GM18873 (cell line): ENCODE data around the gene FBXW8.

Experiments
- ATAC-seq: cut with Tn5 transposase; IDR thresholded peaks from one replicate; pipeline ENCODE4 v1.9.1; 2021; ENCODE audit warnings: mild to moderate bottlenecking, moderate library complexity, moderate number of reproducible peaks; ENCODE audit not compliant: unreplicated experiment, low FRiP score

FBXW8 gene

GRCh38 chr12:117034249-117034648 is 123.5 kb downstream of the FBXW8 start:
- ATAC-seq: no peak

GRCh38 chr12:117034701-117035151 is 124.0 kb downstream of the FBXW8 start:
- ATAC-seq: no peak

GRCh38 chr12:117035287-117035686 is 124.5 kb downstream of the FBXW8 start:
- ATAC-seq: no peak

DNA sequence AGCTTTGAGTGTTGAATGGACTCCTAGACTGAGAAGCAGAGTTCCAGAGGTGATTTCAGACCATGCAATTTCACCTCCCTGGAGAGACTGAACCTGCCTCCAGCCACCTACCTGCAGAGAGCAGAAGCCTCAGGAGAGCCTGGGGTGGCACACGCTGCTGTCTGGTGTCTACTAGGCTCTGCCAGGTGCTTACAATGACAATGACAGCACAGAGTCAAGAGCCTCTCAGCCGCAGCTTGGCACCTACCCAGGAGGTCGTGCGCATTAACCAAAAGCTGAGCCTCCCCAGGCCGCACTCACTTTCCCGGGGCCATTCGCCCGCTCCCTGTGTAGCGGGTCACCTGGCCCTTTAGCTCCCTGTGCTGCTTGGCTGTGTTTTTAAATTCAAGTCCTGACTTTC is 125.3 kb downstream of the FBXW8 start:
- no peak for ATAC-seq

- ATAC-seq: no peak
Measured at GRCh38 chr12:117036547-117036946, 125.8 kb downstream of the FBXW8 start.

GRCh38 chr12:117037289-117038022 is 126.7 kb downstream of the FBXW8 start:
- no peak for ATAC-seq

DNA sequence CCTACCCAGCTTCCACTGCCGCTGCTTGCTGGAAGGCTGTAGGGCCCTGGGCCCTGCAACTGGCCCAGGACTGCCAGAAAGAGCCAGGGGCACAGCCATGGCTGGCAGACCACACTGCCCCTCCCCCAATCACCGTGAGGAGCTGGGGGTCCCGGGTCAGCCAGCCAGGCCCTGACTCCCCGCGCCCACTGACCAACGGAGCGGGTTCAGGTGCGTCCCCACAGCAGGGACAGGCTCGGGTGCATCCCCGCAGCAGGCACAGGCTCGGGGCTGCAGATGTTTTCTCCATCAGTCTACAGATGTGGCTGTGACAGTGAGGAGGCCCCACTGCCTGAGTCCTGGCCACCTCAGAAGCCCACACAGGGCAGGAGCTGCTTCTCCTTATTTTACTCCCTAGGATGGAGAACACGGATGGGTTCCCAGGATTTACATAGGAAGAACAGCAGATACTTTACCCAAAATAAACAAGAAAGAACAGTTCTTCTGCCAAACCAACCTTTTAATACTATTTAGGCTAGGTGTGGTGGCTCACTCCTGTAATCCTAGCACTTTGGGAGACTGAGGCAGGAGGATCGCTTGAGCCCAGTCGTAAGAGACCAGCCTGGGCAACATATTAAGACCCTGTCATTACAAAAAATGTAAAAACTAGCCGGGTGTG is 127.4 kb downstream of the FBXW8 start:
- no peak for ATAC-seq

DNA sequence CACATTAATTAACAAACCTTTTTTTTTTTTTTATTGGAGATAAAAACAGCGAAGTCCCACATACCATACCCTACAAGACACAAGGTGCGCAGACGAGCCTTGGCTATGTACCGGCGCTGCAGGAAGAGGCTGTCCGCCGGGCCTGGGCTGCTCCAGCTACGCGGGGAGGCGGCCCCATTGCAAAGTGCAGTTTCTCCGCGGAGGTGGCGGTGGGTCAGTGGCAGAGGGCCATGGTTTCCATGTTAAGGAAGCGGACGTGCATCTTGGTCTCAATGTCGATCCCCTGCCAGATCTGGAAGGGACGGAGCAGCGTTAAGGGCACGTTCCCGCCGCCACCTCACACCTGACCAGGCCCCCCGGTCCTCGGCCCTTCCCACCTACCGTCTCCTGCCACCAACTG is 128.2 kb downstream of the FBXW8 start:
- no peak for ATAC-seq

- ATAC-seq: no peak
Measured at GRCh38 chr12:117039891-117040309, 129.2 kb downstream of the FBXW8 start.

- no peak for ATAC-seq
Measured at GRCh38 chr12:117040496-117040895, 129.7 kb downstream of the FBXW8 start.

DNA sequence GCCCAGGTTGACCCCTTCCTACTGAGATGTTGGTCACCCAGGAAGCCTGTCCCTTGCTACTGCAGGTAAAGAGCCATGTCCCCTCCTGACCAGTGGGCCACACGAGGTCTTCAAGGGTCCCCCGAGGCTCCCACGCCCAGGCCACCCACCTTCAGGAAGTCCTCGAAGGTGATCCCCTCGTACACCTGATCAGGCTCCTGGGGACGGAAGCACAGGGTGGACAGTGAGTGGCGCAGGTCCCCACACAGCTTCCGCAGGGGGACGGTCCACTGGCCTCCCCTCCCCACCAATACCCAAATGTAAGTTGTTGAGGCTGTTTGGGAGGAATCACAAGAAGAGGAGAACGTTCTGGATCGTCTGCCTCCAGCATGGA is 131.0 kb downstream of the FBXW8 start:
- ATAC-seq: no peak

DNA sequence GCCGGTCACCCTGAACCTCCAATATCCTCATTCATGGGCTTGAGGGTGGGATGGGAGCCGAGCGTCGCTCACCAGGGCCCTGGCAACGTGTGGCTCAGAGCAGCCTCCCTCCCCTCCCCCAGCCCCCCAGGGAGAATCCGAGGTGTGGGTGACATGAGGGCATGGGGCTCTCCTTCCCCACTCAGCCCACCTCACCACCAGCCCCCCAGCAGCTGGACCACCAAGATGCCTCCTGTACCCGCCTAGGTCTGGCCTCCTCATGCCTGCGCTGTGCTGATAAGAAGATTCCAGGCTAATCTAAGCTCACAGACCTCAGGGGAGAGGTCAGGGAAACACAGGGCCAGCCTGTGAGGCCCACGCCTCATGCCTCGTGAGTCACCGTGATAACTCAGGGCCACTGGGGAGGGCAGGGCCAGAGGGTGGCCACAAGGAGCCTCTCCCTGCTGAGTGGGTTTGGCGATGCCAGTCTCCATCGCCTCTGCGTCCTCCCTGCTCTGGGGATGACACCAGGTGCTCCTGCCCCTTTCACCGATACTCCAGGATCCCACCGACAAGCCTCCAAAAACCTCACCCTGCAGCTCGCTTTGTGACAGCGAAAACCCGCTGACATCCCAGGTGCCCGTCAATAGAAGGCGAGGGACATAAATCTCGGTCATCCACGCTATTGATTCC is 131.6 kb downstream of the FBXW8 start:
- no peak for ATAC-seq

DNA sequence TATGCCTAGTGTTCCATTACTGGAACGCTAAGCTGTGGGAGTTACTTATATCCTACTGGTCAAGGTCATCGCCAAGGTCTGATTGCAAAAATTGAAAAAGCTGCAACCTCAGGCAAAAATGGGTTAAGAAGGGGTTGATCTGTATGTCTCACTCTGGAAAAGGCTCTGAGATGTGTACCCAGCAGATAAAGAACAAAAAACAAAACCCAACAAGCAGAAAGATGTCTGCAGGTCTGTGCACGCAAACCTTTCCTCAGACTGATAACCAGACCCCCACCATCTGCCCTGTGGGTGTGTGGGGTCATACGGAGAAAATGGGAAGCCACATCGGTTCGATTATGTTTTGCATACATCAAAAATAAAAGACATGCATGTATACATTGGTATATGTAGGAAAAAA is 132.1 kb downstream of the FBXW8 start:
- ATAC-seq: no peak

DNA sequence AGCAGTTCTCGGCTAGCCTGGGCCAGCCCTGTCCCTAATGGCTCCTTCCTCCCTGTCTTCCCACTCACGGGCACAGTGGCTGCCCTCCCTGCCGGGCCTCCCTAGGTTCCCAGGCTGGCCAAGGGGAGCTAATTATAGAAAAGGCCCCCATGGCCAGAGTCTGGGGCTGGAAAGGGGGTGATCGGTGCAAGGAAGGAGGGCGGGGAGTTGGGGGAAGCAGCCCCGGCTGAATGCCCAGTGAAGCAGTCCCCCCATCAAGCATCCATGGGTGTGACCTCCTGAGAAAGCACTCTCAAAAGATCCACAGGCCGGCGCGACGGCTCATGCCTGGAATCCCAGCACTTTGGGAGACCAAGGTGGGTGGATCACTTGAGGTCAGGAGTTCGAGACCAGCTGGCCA is 133.6 kb downstream of the FBXW8 start:
- no peak for ATAC-seq

GRCh38 chr12:117044790-117045159 is 134.0 kb downstream of the FBXW8 start:
- ATAC-seq: no peak

GRCh38 chr12:117045160-117046010 is 134.6 kb downstream of the FBXW8 start:
- no peak for ATAC-seq

- ATAC-seq: no peak
Measured at GRCh38 chr12:117046011-117046369, 135.2 kb downstream of the FBXW8 start.

DNA sequence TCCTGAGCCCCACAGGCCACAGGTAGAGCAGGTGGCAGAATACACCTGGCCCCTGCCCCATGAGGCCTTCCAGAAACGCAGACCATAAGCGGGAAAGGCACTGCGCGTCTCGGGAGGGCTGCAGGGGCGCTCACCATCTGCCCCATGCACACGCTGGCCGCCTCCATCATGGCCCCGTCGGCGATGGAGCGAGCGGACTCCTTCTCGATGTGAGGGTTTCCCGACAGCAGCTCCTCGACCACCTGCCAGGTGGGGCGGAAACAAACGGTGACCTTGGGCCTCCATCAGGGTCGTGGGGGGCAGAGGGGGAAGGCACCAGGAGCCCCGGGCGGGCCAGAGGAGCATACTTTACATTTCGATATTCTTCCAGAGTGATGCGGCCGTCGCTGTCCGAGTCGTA is 135.7 kb downstream of the FBXW8 start:
- ATAC-seq: no peak

DNA sequence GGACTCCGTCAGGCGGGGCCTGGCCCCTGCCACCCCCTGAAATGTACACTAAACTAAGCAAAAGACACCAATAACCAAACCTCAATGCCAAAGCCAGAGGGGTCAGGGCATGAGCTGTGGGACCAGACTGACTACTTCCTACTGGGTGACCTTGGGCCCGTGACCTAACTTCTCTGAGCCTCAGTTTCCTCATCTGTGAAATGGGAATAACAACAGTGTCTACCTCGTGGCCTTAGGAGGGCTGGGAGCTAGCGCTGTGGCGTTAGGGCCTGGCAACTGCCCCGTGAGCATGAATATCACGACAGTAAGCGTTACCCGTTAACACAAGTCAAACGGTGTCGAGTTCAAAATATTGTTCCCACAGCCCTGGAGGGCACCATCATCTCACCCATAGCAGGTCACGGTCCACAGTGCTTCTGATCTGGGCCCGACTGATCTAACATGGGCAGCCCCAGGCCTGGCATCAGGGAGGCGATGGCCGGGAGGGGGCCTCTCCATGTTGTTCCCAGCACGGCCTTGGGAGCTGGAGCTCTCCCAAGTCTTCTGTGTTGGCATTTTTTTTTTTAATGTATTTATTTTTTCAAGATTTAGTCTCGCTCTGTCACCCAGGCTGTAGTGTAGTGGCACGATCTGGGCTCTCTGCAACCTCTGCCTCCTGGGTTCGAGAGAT is 136.2 kb downstream of the FBXW8 start:
- no peak for ATAC-seq

DNA sequence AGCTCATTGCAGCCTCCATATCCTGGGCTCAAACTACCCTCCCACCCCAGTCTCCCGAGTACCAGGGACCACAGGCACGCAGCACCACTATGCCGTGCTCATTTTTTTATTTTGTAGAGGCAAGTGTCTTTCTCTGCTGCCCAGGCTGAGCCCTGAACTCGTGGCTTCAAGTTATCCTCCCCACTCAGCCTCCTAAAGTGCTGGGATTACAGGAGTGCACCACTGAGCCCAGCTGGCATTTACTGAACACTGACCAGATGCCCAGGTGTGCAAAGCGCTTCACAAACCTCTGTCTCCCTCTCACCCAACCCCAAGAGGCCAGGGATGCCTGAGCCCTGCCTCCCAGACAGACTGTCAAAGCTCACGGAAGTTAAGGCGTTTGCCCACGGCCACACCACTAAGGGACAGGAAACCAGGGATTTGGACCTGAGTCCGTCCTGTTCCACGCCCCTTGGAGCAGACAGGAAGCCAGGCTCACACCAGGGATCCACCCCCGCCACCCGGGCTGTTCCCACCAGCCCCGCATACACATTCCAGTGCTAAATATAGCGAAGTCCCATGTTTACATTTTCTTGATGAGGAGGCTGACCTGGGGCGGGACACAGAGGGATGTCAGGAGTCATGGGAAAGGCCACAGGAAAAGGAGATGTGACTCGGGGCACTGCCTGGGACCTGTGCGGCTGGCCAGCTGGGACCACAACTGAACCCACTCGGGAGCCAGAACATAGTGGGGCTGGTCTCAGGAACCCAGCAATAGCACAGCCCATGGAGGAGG is 137.2 kb downstream of the FBXW8 start:
- ATAC-seq: no peak
